DOHH2 (cell line): ENCODE measurements around the gene HDAC8.

ENCODE experiments used
- CTCF ChIP-seq: fragments of 200-600 bp; sonication (generic); IDR thresholded peaks from one replicate; pipeline ENCODE4 v1.5.1; 2014; ENCODE audit warnings: antibody characterized with exemption, mild to moderate bottlenecking, low read depth, low read length; ENCODE audit not compliant: poor library complexity, severe bottlenecking
- EZH2phosphoT487 ChIP-seq: fragments of 200-600 bp; sonication (generic); IDR thresholded peaks from 2 replicates; pipeline ENCODE4 v1.6.1; 2017; ENCODE audit warnings: borderline replicate concordance, mild to moderate bottlenecking, antibody characterized with exemption, low read length, moderate library complexity, mixed read lengths

GRCh38 chrX:72475338-72475737 is 97.3 kb downstream of the HDAC8 start:
- no peak for TF ChIP-seq CTCF
- no peak for TF ChIP-seq EZH2phosphoT487
